HCT116 (cell line): ENCODE measurements around the gene KIF14. TPM values are rescaled to one million over a fixed set of nuclear protein-coding genes. Genes with fewer than 3 reads are reported as not detected.

Experiments used
- ATAC-seq: fragments of 200-7000 bp; cut with Tn5 transposase; 2 replicates; pipeline ENCODE4 v1.9.1; 2020; ENCODE audit warnings: mild to moderate bottlenecking, moderate library complexity
- BruUV-seq: library from RNA; stranded (reverse); fragments of 400-500 nt; replicated peaks from 2 replicates; lab custom pipeline; 2021; lab: Mats Ljungman, UMichigan
- CTCF ChIA-PET: fragments of 300-600 bp; sonication (Branson Sonifier 250); formaldehyde crosslinking; loops from one replicate; lab custom pipeline; 2021; ENCODE audit warnings: antibody characterized with exemption; lab: Charles Lee
- POLR2A ChIA-PET: fragments of 300-600, 350-600 bp; sonication (Branson Sonifier 250); formaldehyde crosslinking; loops from one replicate; lab custom pipeline; 2021; ENCODE audit warnings: antibody characterized with exemption; lab: Charles Lee
- RAD21 ChIA-PET, 2 experiments: fragments of 300-600 bp; sonication (Branson Sonifier 250); formaldehyde crosslinking; loops; one replicate each; lab custom pipeline; 2023; ENCODE audit warnings: low total read pairs in 2 of 2; ENCODE audit not compliant: uncharacterized antibody in 2 of 2, unreplicated experiment in 2 of 2, low non-redundant PET in 1 of 2; lab: Charles Lee
- DNase-seq: peaks from one replicate; pipeline ENCODE4 v3.0.0-alpha.2; 2010; ENCODE audit warnings: low read depth, low spot score
- H2AFZ ChIP-seq: fragments of 200-600 bp; shearing (Covaris generic), sonication (generic); 2 replicates; pipeline ENCODE4 v1.6.1; 2017; ENCODE audit warnings: low read depth, mixed run types, mixed read lengths, antibody characterized with exemption, low read length; ENCODE audit not compliant: poor library complexity, severe bottlenecking
- H3K27ac ChIP-seq: 2 replicates; pipeline ENCODE4 v1.5.1; 2012; ENCODE audit warnings: low read depth, low read length
- H3K27me3 ChIP-seq: fragments of 200-600 bp; sonication (generic); 2 replicates; pipeline ENCODE4 v1.6.1; 2016; ENCODE audit warnings: mixed run types, low read length, mixed read lengths; ENCODE audit not compliant: insufficient read depth
- H3K36me3 ChIP-seq, 2 experiments: fragments of 200-500 bp in 1 of 2; fragments of 200-600 bp in 1 of 2; sonication (Bioruptor generic) in 1 of 2; sonication (generic) in 1 of 2; 2 replicates each; pipeline versions ENCODE4 v1.5.1 to v1.6.1; 2014 to 2016; ENCODE audit warnings: low read length in 2 of 2, inconsistent platforms in 1 of 2, mixed read lengths in 1 of 2, mixed run types in 1 of 2; ENCODE audit not compliant: insufficient read depth in 2 of 2, control insufficient read depth in 1 of 2
- H3K4me1 ChIP-seq, 2 experiments: fragments of 200-600 bp in 1 of 2; sonication (generic) in 1 of 2; 2 replicates each; pipeline versions ENCODE4 v1.5.1 to v1.6.1; 2012 to 2017; ENCODE audit warnings: low read length in 2 of 2, inconsistent platforms in 1 of 2, mild to moderate bottlenecking in 1 of 2, mixed read lengths in 1 of 2, mixed run types in 1 of 2, moderate library complexity in 1 of 2; ENCODE audit not compliant: insufficient read depth in 2 of 2, control insufficient read depth in 1 of 2
- H3K4me2 ChIP-seq: fragments of 200-600 bp; sonication (generic); 2 replicates; pipeline ENCODE4 v1.6.1; 2017; ENCODE audit warnings: mixed run types, low read length, mixed read lengths
- H3K4me3 ChIP-seq, 2 experiments: fragments of 200-600 bp in 1 of 2; sonication (generic) in 1 of 2; replicated peaks in 1 of 2; 2 replicates each; pipeline ENCODE4 v1.5.1; 2011 to 2016; ENCODE audit warnings: low read length in 2 of 2, control low read depth in 1 of 2, low read depth in 1 of 2, mild to moderate bottlenecking in 1 of 2, mixed read lengths in 1 of 2, mixed run types in 1 of 2
- H3K79me2 ChIP-seq: fragments of 200-600 bp; sonication (generic); 2 replicates; pipeline ENCODE4 v1.6.1; 2017; ENCODE audit warnings: mild to moderate bottlenecking, mixed run types, low read length, moderate library complexity, mixed read lengths; ENCODE audit not compliant: insufficient read depth
- H3K9ac ChIP-seq: fragments of 200-600 bp; sonication (generic); 2 replicates; pipeline ENCODE4 v1.6.1; 2016; ENCODE audit warnings: low read length, mixed read lengths
- H3K9me2 ChIP-seq: fragments of 200-600 bp; sonication (generic), shearing (Covaris generic); 2 replicates; pipeline ENCODE4 v1.6.1; 2017; ENCODE audit warnings: mixed run types, mild to moderate bottlenecking, moderate library complexity; ENCODE audit not compliant: insufficient read depth
- H3K9me3 ChIP-seq, 2 experiments: fragments of 200-500 bp in 1 of 2; fragments of 200-600 bp in 1 of 2; sonication (Bioruptor generic) in 1 of 2; sonication (generic) in 1 of 2; 2 replicates each; pipeline ENCODE4 v1.6.1; 2014 to 2017; ENCODE audit warnings: low read length in 2 of 2, mixed read lengths in 2 of 2, inconsistent platforms in 1 of 2, low read depth in 1 of 2, mild to moderate bottlenecking in 1 of 2, mixed run types in 1 of 2, moderate library complexity in 1 of 2; ENCODE audit not compliant: control insufficient read depth in 1 of 2, insufficient read depth in 1 of 2
- H4K20me1 ChIP-seq: fragments of 200-600 bp; sonication (generic), shearing (Covaris generic); 2 replicates; pipeline ENCODE4 v1.6.1; 2017; ENCODE audit warnings: mixed run types, mild to moderate bottlenecking, moderate library complexity; ENCODE audit not compliant: insufficient read depth
- EGR1 ChIP-seq: IDR thresholded peaks from 2 replicates; pipeline ENCODE4 v1.6.1; 2012; ENCODE audit warnings: low read depth
- EZH2 ChIP-seq: fragments of 200-600 bp; sonication (generic); IDR thresholded peaks from 2 replicates; pipeline ENCODE4 v1.6.1; 2017; ENCODE audit warnings: antibody characterized with exemption, mixed run types
- JUND ChIP-seq: IDR thresholded peaks from 2 replicates; pipeline ENCODE4 v1.6.1; 2012
- POLR2AphosphoS5 ChIP-seq: IDR thresholded peaks from 2 replicates; pipeline ENCODE4 v1.6.1; 2011; ENCODE audit warnings: mild to moderate bottlenecking, low read depth, low read length, moderate library complexity
- ZBTB33 ChIP-seq: IDR thresholded peaks from 2 replicates; pipeline ENCODE4 v1.6.1; 2011; ENCODE audit warnings: mild to moderate bottlenecking, low read length, moderate library complexity; ENCODE audit not compliant: insufficient replicate concordance; ENCODE audit errors: extremely low read depth
- ZNF274 ChIP-seq: fragments of 200-500 bp; sonication (Bioruptor generic); IDR thresholded peaks from 2 replicates; pipeline ENCODE4 v1.6.1; 2014; ENCODE audit warnings: mild to moderate bottlenecking, low read depth, low read length, inconsistent platforms
- intact Hi-C: fragments of 100-400 bp; cut with micrococcal nuclease; formaldehyde crosslinking; loops from 2 replicates; pipeline ENCODE4 v1.10.0; 2022
- total RNA-seq: library from RNA; stranded (reverse); gene quantifications from one replicate; pipeline ENCODE4 v1.2.1, GENCODE V29; 2021; ENCODE audit not compliant: unreplicated experiment
- TF ChIP-seq, protein P1 (sequence below): IDR thresholded peaks from 2 replicates; pipeline ENCODE4 v1.6.1; 2012
- TF ChIP-seq, protein P2 (sequence below), 3 experiments: fragments of 200-600 bp in 1 of 3; sonication (generic) in 1 of 3; IDR thresholded peaks in 2 of 3; conservative IDR thresholded peaks in 1 of 3; 2 replicates each; pipeline ENCODE4 v1.5.1; 2012 to 2017; ENCODE audit warnings: low read depth in 2 of 3, low read length in 2 of 3, antibody characterized with exemption in 1 of 3, borderline replicate concordance in 1 of 3, control low read depth in 1 of 3, mild to moderate bottlenecking in 1 of 3, mixed read lengths in 1 of 3, mixed run types in 1 of 3, moderate library complexity in 1 of 3; ENCODE audit not compliant: insufficient read depth in 1 of 3
- TF ChIP-seq, protein P3 (sequence below): IDR thresholded peaks from 2 replicates; pipeline ENCODE4 v1.6.1; 2012

The KIF14 gene
- total RNA-seq, 1 experiment from 2014 or later: 21.8 TPM

GRCh38 chr1:200669314-200670241, 49.0 kb upstream of the KIF14 start, which contains the start of gene DDX59 (continued):
- TF ChIP-seq EGR1: peak; percentile 99
- TF ChIP-seq ZBTB33: peak; percentile 17

DNA sequence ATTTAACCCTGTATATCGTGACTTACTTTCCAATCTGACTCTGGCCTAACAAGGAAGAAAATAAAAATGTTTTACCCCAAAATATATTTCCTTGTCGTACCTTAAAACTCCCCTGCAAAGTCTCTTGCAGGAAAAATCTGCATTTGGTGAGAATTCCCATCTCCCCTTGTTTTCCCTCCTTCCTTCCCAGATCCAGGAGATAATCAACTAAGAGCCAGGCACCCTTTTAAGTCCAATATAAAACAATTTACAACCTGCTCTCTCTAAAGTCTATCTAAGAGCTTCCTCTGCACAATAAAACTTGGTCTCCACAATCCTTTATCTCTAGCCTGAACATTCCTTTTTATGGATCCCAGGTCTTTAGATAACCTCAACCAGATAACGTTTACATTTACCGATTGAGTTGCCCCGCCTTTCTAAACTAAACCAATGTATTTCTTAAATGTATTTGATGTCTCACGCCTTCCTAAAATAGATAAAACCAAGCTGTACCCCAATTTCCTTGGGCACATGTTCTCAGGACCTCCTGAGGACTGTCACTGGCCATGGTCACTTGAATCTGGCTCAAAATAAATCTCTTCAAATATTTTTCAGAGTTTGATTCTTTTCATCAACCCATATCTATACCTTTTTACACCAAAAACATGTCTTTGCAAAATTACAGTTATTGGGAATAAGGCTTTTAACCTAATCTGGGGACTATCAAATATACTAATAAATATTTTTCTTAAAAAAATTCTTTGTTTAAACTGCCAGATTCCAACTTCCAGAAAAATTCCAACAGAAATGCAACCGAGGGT, 48.2 kb upstream of the KIF14 start:
- no peaks in the 10 kb centered on the region for H4K20me1 ChIP-seq
- intact Hi-C loops: loop anchor here (2.0 kb wide), 1 partner anchor 28 kb away; no protein-coding TSS in a partner anchor
- TF ChIP-seq ZNF274 (no peak), EZH2 (no peak), POLR2AphosphoS5 (no peak), JUND (no peak)
- TF ChIP-seq, protein P1, sequence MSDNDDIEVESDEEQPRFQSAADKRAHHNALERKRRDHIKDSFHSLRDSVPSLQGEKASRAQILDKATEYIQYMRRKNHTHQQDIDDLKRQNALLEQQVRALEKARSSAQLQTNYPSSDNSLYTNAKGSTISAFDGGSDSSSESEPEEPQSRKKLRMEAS: no peak
- TF ChIP-seq, protein P2, sequence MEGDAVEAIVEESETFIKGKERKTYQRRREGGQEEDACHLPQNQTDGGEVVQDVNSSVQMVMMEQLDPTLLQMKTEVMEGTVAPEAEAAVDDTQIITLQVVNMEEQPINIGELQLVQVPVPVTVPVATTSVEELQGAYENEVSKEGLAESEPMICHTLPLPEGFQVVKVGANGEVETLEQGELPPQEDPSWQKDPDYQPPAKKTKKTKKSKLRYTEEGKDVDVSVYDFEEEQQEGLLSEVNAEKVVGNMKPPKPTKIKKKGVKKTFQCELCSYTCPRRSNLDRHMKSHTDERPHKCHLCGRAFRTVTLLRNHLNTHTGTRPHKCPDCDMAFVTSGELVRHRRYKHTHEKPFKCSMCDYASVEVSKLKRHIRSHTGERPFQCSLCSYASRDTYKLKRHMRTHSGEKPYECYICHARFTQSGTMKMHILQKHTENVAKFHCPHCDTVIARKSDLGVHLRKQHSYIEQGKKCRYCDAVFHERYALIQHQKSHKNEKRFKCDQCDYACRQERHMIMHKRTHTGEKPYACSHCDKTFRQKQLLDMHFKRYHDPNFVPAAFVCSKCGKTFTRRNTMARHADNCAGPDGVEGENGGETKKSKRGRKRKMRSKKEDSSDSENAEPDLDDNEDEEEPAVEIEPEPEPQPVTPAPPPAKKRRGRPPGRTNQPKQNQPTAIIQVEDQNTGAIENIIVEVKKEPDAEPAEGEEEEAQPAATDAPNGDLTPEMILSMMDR (IDR thresholded peaks at IDR 0.05 in 2 of 3, conservative IDR thresholded peaks at IDR 0.05 in 1 of 3; ENCODE audit: borderline replicate concordance in 1 of 3, insufficient read depth in 1 of 3, low read depth in 2 of 3, low read length in 2 of 3): no peak
- TF ChIP-seq, protein P3, sequence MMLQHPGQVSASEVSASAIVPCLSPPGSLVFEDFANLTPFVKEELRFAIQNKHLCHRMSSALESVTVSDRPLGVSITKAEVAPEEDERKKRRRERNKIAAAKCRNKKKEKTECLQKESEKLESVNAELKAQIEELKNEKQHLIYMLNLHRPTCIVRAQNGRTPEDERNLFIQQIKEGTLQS: no peak
- peak overlapping the region; percentile 68 to 79 for H3K4me3 ChIP-seq
- BruUV-seq: TSS peak; percentile 91
- ChIA-PET CTCF (interaction anchor here (1.5 to 2.2 kb wide), 2 partner anchors 46 to 47 kb away, joined by 4 to 19 read pairs; no protein-coding TSS in a partner anchor), POLR2A (interaction anchor here (0.7 to 2.6 kb wide), 9 partner anchors 8 to 445 kb away, joined by 3 to 20 read pairs (median 5); partner anchors contain the start of genes CAMSAP2 and KIF14), RAD21 (interaction anchor here (1.3 to 1.4 kb wide), 2 partner anchors 46 to 47 kb away, joined by 4 to 8 read pairs; partner anchors contain the start of gene KIF14 (in 1 of the 2))
- peaks cover 10 to 23% of the 10 kb centered on the region in 2 experiments for H3K4me1 ChIP-seq
- no peak overlapping the region for H2AFZ ChIP-seq
- ATAC-seq (no peak), DNase-seq (no peak)
- peaks cover 7% of the 10 kb centered on the region for H3K79me2 ChIP-seq
- H3K9me2 ChIP-seq: no peaks in the 10 kb centered on the region
- no peaks in the 10 kb centered on the region for H3K27me3 ChIP-seq
- peak overlapping the region; percentile 92 for H3K4me2 ChIP-seq
- H3K36me3 ChIP-seq: no peaks in the 10 kb centered on the region
- peak overlapping the region; percentile 100; the same call in 1 of the 2 replicates for H3K27ac ChIP-seq
- no peaks in the 10 kb centered on the region for H3K9me3 ChIP-seq
- peak overlapping the region; percentile 98 for H3K9ac ChIP-seq
